Stimulated activated CD8-positive, alpha-beta memory T cell treated with anti-CD3 and anti-CD28 coated beads, Interleukin-7, amount 100 ng/mL, for 4 hours (primary cell): ENCODE results near the gene NFIX.

ENCODE experiments used
- DNase-seq, 2 donors: peaks; one replicate each; pipeline ENCODE4 v3.0.0-alpha.2; 2020; ENCODE audit warnings: low read depth in 2 of 2

The NFIX gene

GRCh38 chr19:13056052-13056660, 60.9 kb downstream of the NFIX start:
- DNase-seq: no peak

GRCh38 chr19:13057147-13057572, 61.9 kb downstream of the NFIX start:
- DNase-seq: no peak

GRCh38 chr19:13057744-13058143, 62.5 kb downstream of the NFIX start:
- no peak for DNase-seq

GRCh38 chr19:13058951-13059660, 63.8 kb downstream of the NFIX start:
- DNase-seq: no peak

GRCh38 chr19:13060233-13060963, 65.1 kb downstream of the NFIX start:
- DNase-seq: no peak

GRCh38 chr19:13060964-13061927, 66.0 kb downstream of the NFIX start:
- DNase-seq: peak; percentile 38 to 50

- no peak for DNase-seq
Measured at GRCh38 chr19:13062317-13062716, 67.0 kb downstream of the NFIX start.

GRCh38 chr19:13063461-13064091, 68.3 kb downstream of the NFIX start:
- no peak for DNase-seq

GRCh38 chr19:13064092-13064489, 68.8 kb downstream of the NFIX start:
- DNase-seq: no peak

GRCh38 chr19:13066226-13066625, 71.0 kb downstream of the NFIX start:
- DNase-seq: no peak

GRCh38 chr19:13066933-13067807, 71.9 kb downstream of the NFIX start:
- no peak for DNase-seq

- DNase-seq: no peak
Measured at GRCh38 chr19:13068085-13068846, 73.0 kb downstream of the NFIX start.

GRCh38 chr19:13069415-13070359, 74.4 kb downstream of the NFIX start:
- DNase-seq: no peak

- DNase-seq: no peak
Measured at GRCh38 chr19:13070425-13071140, 75.3 kb downstream of the NFIX start.

GRCh38 chr19:13071444-13072187, 76.3 kb downstream of the NFIX start:
- DNase-seq: no peak

GRCh38 chr19:13072188-13072908, 77.1 kb downstream of the NFIX start:
- no peak for DNase-seq
